Measurements from ENCODE around the gene PALD1.

PALD1 gene

GRCh38 chr10:70457759-70458305 lies 20.7 kb upstream of the PALD1 start:
- DNase-seq, result no peak

- DNase-seq, result peak in 31 of 56 donors; percentile 17 to 82 (median 33)
Observed at GRCh38 chr10:70458329-70459060, 20.1 kb upstream of the PALD1 start.

GRCh38 chr10:70459061-70459773 lies 19.4 kb upstream of the PALD1 start:
- no peak for DNase-seq

GRCh38 chr10:70459774-70460490 lies 18.6 kb upstream of the PALD1 start:
- no peak for DNase-seq

- peak in 31 of 56 donors; percentile 4 to 64 (median 33) for DNase-seq
Observed at GRCh38 chr10:70461397-70462348, 16.9 kb upstream of the PALD1 start.

GRCh38 chr10:70462349-70462984 lies 16.1 kb upstream of the PALD1 start:
- DNase-seq, result peak in 53 of 56 donors; percentile 25 to 96 (median 70)

GRCh38 chr10:70465278-70465677 lies 13.3 kb upstream of the PALD1 start:
- no peak for DNase-seq

GRCh38 chr10:70465832-70466231 lies 12.7 kb upstream of the PALD1 start:
- DNase-seq, result no peak

GRCh38 chr10:70466951-70467350 lies 11.6 kb upstream of the PALD1 start:
- DNase-seq, result no peak

- DNase-seq, result no peak
Observed at GRCh38 chr10:70472799-70473454, 5.6 kb upstream of the PALD1 start.

GRCh38 chr10:70474780-70475179 lies 3.8 kb upstream of the PALD1 start:
- no peak for DNase-seq

- DNase-seq, result no peak
Observed at GRCh38 chr10:70475661-70476060, 2.9 kb upstream of the PALD1 start.

- no peak for DNase-seq
Observed at GRCh38 chr10:70476249-70477035, 2.1 kb upstream of the PALD1 start.

GRCh38 chr10:70477661-70478162 lies 855 bp upstream of the PALD1 start:
- peak in 5 of 56 donors; percentile 10 to 40 (median 23) for DNase-seq

- no peak for DNase-seq
Observed at GRCh38 chr10:70479165-70479581, 606 bp downstream of the PALD1 start.

- no peak for DNase-seq
Observed at GRCh38 chr10:70479626-70480238, 1.2 kb downstream of the PALD1 start.

GRCh38 chr10:70480239-70480861 lies 1.8 kb downstream of the PALD1 start:
- peak in 1 of 56 donors; percentile 10 for DNase-seq

GRCh38 chr10:70481105-70481504 lies 2.5 kb downstream of the PALD1 start:
- no peak for DNase-seq

Measured in amygdala (tissue), 56 donors.